T-helper 17 cell (primary cell): Measurements from ENCODE around the gene SPO11. TPM values are rescaled to one million over a fixed set of nuclear protein-coding genes. Genes with fewer than 3 reads are reported as not detected.
A peak's percentile ranks its signal among the peaks of the same experiment; 100 is the strongest.

Experiments
- ATAC-seq: fragments of 150-1000 bp; cut with Tn5 transposase; 2 replicates; pipeline ENCODE4 v1.10.0; 2021; ENCODE audit warnings: mild to moderate bottlenecking, moderate library complexity
- DNase-seq, 3 donors: peaks; one replicate each; pipeline versions ENCODE4 v3.0.0 to v3.0.0-alpha.2; 2020 to 2021
- H3K9me3 ChIP-seq: one replicate; pipeline ENCODE4 v1.7.0; 2013; ENCODE audit warnings: low read length, mild to moderate bottlenecking; ENCODE audit not compliant: control insufficient read depth, poor library complexity, severe bottlenecking
- H3K27ac Mint-ChIP-seq: one replicate; pipeline ENCODE4 v1.8.0; 2022; ENCODE audit warnings: mild to moderate bottlenecking, moderate library complexity, mixed read lengths
- H3K27me3 Mint-ChIP-seq: one replicate; pipeline ENCODE4 v1.8.0; 2022; ENCODE audit warnings: mixed read lengths
- H3K36me3 Mint-ChIP-seq: one replicate; pipeline ENCODE4 v1.8.0; 2022; ENCODE audit warnings: low read depth, mixed read lengths
- H3K4me1 Mint-ChIP-seq: one replicate; pipeline ENCODE4 v1.8.0; 2022; ENCODE audit warnings: mild to moderate bottlenecking, mixed read lengths
- H3K4me3 Mint-ChIP-seq: one replicate; pipeline ENCODE4 v1.8.0; 2022; ENCODE audit warnings: mild to moderate bottlenecking, moderate library complexity, mixed read lengths
- total RNA-seq, 4 donors: library from RNA in 2 of 4; stranded (reverse) in 2 of 4; gene quantifications; one replicate each; pipeline ENCODE4 v1.2.3 and lab custom pipeline; 2022 to 2026

The SPO11 gene
- total RNA-seq, 2 donors from 2014 or later, result not detected

DNA sequence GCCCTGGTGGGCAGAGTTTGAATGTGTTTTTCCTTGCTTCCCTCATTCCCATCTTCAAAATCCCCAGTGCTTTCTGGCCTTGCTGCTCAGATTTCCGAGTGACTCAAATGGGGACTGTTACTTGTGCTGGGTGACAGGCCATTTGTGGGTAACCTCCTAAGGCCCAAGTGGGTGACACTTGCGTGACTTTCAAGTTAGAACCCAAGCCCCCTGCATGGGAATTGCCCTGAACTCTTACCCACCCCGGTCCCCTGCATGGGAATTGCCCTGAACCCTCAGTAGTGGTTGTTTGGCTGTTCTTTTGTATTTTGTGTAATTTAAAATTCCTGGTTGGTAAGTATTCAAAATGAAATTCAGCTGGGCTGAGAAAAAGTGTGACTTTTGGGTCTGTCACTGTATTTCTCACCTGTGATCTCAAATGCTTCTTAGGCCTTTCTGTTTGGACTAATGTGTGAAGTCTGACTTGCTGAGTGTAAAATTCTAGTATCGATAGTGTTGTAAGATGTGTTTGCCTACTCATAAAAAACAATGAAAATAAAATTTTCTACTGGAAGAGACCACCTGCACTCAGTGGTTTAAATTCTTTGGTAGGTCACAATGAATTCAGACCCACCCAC, 49.2 kb downstream of the SPO11 start:
- no peaks in the 10 kb centered on the region for H3K9me3 ChIP-seq
- Mint-ChIP-seq H3K4me1 (peaks cover 16% of the 10 kb centered on the region), H3K27ac (no peak overlapping the region), H3K4me3 (no peak overlapping the region), H3K27me3 (no peaks in the 10 kb centered on the region), H3K36me3 (peaks cover 7% of the 10 kb centered on the region)
- ATAC-seq, result no peak
- DNase-seq, result no peak

DNA sequence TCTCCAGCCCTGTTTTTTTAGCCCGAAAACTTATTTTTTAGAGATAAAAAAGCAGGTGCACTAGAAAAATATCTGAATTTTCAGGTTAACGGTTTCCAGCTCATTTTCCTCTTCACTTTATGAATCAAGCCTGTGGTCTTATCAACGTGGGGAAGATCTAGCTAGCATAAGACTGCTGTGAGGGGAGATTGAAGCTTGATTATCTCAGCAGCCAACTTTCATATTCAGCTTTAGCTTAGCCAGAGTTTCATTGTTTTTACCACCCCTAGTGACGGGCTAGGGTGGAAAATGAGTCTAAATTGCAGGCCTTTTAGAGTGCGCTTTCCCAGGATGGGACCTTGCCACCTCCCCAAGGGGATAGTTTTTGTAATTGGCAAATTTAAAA, 49.7 kb downstream of the SPO11 start:
- DNase-seq, result no peak
- H3K36me3 Mint-ChIP-seq, result peaks cover 9% of the 10 kb centered on the region
- no peak overlapping the region for H3K27ac Mint-ChIP-seq
- no peaks in the 10 kb centered on the region for H3K27me3 Mint-ChIP-seq
- H3K9me3 ChIP-seq, result no peaks in the 10 kb centered on the region
- H3K4me3 Mint-ChIP-seq, result no peak overlapping the region
- ATAC-seq, result no peak
- peaks cover 13% of the 10 kb centered on the region for H3K4me1 Mint-ChIP-seq

DNA sequence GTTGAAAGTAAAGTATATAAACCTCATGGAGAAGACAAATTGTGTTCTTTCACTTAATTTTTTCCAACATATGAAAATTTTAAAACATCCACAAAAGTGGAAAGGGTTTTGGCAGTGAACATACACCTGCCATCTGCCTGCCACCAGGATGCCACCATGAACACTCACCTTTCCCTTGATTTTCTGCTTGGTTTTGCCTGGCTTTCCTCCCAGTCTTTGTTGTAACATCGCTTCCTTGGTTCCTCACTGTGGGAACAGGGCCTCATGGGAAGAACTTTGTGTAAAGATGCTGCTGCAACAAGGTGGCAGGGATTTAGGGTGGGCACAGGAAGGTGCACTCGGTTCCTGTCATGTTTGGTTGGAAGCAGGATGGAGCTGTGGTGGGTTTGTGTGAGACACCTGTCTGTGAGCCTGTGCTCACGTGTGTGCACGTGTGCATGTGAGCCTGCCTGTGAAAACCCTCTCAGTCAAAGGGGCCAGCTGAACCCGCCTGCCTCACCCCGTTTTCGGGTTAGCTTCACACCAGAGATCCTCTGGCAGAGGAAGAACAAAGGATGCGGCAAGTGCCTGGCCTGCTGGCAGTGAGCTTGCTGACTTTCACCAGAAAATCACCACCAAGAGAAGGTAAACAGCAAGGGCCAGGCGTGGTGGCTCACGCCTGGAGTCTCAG, 50.6 kb downstream of the SPO11 start:
- no peak for ATAC-seq

DNA sequence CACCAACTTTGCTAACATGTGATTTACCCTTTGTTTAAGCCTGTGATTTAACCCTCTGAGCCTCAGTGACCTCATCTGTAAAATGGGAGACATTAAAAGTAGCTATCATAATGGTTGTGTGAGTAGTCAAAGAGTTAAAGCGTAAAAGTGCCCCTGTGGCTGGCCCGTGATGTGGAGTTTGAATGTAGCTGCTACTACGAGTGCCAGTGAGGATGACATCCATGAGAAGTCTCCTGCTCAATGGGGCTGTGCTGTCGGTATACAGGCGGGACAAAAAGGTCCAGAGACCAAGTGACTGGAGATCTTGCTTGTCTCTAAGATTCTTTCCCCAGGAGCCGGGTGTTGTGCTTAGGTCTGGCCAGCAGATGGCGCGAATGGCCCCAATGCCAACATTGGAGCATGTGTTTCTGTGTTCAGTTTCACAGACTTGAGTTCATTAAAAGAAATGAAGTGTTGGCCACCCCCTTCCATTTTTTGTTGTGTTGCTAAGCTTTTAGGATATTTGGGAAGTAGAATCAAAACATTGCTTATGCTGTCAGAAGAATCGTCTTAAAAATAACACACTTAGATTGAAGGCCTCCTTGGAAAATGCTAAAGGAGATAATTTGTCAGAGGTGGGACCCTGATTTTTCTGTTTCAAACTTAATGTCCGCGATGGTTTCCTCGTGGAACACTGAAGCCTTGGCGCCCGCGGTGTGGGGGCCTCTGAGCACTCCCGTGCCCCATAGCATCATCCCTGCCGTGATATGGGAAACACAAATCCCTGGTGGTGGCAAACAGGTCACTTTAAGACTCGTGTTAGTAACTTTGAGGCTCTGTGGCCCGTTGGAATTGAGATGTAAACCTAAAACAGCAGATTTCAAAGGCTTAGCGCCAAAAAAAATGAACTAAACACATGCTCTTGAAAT, 52.2 kb downstream of the SPO11 start:
- H3K9me3 ChIP-seq, result no peaks in the 10 kb centered on the region
- Mint-ChIP-seq H3K27ac (peak overlapping the region; percentile 2), H3K4me1 (peaks cover 9% of the 10 kb centered on the region), H3K36me3 (peaks cover 4% of the 10 kb centered on the region), H3K4me3 (no peak overlapping the region), H3K27me3 (no peaks in the 10 kb centered on the region)
- ATAC-seq, result peak; percentile 85
- peak; percentile 61 to 88 (median 68) for DNase-seq

More for the DNA sequence above, 50.6 kb downstream of the SPO11 start:
- Mint-ChIP-seq H3K27ac (no peak overlapping the region), H3K4me1 (peaks cover 11% of the 10 kb centered on the region), H3K36me3 (peaks cover 10% of the 10 kb centered on the region), H3K27me3 (no peaks in the 10 kb centered on the region), H3K4me3 (no peak overlapping the region)
- no peaks in the 10 kb centered on the region for H3K9me3 ChIP-seq
- DNase-seq, result no peak

DNA sequence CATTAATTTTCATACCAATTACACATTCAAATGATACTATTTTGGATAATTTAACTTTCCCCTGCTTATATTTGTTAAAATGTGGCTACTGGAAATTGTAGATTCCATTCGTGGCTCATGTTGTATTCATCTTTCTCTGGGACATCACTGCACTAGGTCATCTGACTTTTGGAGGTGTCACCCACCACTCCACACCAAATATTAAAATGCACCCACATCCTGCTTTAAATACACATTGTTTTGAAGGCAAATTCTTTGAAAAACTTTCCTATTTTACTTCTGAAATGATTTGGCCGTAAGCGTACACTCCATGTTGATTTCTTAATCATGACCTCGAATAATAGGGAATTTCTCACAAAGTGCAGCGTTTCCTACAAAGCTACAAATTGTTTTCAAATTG, 52.9 kb downstream of the SPO11 start:
- H3K27me3 Mint-ChIP-seq, result no peaks in the 10 kb centered on the region
- no peak overlapping the region for H3K27ac Mint-ChIP-seq
- no peaks in the 10 kb centered on the region for H3K9me3 ChIP-seq
- peaks cover 2% of the 10 kb centered on the region for H3K36me3 Mint-ChIP-seq
- H3K4me1 Mint-ChIP-seq, result peaks cover 6% of the 10 kb centered on the region
- ATAC-seq, result no peak
- H3K4me3 Mint-ChIP-seq, result no peak overlapping the region
- DNase-seq, result no peak

DNA sequence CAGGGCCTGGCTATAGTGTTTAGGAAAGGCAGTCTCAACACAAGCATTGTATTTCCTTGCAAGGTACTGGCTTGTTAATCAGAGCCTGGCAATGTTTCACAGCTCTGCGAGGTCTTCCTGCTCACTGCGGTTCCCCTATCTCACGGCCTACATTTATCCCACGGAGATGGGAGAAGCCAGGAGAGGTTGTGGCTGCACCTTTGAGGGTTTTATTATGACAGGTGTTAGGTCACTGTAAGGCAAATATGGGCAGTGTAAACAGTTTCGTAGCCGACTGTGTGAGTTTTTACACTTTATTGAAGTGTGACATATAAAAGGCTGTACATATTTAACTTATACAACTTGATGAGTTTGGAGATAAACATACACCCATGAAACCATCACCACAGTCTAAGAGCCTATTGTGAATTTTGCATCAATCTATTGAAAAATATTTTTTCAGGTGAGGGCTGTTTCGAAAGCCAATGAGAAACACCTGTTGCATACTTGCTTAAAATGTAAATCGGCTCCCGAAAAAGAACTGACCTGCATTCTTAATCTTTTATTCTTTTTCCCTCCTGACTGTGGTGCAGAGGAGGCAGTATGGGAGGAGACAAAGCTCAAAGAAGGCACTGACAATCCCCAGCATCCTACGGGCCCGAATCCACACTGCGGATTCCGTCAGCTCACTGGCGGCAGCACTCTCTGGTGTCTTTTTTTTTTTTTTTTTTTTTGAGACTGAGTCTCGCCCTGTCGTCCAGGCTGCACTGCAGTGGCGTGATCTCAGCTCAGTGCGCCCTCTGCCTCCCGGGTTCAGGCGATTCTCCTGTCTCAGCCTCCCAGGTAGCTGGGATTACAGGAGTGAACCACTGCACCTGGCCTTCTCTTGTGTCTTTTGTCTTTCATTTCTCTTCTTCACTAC, 54.1 kb downstream of the SPO11 start:
- peaks cover 2% of the 10 kb centered on the region for H3K36me3 Mint-ChIP-seq
- no peaks in the 10 kb centered on the region for H3K9me3 ChIP-seq
- DNase-seq (no peak), ATAC-seq (no peak)
- H3K27ac Mint-ChIP-seq, result peak overlapping the region; percentile 32
- peaks cover 6% of the 10 kb centered on the region for H3K4me1 Mint-ChIP-seq
- H3K4me3 Mint-ChIP-seq, result no peak overlapping the region
- no peaks in the 10 kb centered on the region for H3K27me3 Mint-ChIP-seq

DNA sequence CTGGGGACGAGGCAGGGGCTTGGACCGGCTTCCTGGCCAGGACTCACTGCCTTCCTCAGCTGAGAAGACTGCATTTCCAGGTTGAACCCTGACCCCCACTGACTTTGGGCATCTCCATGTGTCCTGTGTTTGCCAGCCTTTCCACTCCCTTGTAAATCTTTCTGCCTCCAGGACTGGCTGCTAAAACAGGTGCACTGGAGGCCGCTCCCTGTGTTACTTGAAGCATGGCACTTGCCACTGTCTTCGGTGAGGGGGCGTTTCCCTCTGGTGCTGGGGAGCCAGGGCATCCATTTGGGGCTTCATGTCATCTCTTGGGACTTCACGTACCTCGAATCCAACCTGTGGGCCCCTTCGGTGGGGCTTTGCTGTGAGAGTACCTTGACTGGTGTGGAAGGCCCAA, 54.9 kb downstream of the SPO11 start:
- H3K4me3 Mint-ChIP-seq, result no peak overlapping the region
- ATAC-seq, result no peak
- DNase-seq, result no peak
- no peaks in the 10 kb centered on the region for H3K9me3 ChIP-seq
- H3K27me3 Mint-ChIP-seq, result no peaks in the 10 kb centered on the region
- peaks cover 7% of the 10 kb centered on the region for H3K4me1 Mint-ChIP-seq
- peaks cover 2% of the 10 kb centered on the region for H3K36me3 Mint-ChIP-seq
- H3K27ac Mint-ChIP-seq, result no peak overlapping the region

DNA sequence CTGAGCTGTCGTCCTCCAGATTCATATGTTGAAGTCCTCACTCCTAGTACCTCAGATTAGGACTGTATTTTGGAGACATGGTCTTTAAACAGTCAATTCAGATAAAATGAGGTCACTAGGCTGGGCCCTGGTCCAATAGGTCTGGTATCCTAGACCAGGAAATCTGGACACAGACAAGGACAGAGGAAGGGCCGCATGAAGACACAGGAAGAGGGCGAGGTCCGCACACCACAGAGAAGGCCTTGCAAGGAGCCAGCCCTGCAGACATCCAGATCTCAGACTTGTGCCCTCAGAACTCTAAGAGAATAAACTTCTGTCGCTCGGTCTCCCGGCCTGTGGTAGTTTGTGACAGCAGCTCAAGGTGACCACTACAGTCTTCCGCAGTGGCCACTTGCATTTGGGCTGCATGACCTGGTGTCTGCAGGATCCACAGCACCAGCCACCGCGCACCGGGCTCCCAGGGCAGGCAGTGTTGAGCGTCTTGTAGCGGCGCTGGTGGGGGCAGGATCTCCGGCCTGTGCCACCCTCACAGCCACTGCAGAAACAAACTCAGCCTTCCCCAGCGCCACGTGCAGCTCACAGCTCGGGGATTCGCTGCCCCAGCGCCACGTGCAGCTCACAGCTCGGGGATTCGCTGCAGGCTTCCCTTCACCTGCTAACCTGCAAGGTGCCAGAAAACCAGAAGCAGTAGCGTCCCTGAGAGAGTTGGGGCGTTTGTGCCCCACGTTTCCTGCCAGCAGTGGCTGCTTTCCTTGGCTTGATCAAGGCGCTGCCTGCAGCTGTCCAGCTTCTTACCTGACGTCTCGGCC, 55.6 kb downstream of the SPO11 start:
- no peak overlapping the region for H3K27ac Mint-ChIP-seq
- no peak for DNase-seq

DNA sequence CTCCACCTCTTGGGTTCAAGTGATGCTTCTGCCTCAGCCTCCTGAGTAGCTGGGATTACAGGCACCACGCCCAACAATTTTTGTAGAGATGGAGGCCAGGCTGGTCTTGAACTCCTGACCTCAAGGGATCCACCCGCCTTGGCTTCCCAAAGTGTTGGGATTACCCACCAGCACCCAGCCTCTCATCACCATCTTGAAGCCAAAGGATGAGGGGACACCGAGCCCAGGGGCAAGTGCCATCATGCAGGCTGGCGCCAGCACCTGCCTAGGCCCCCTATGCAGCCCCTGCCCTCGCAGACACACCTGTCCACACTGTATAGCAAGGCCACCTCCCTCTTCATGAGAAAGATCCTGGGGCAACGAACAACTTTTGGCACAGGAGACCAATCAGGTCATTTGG, 56.3 kb downstream of the SPO11 start:
- Mint-ChIP-seq H3K27me3 (no peaks in the 10 kb centered on the region), H3K36me3 (peaks cover 2% of the 10 kb centered on the region), H3K27ac (no peak overlapping the region), H3K4me1 (peaks cover 14% of the 10 kb centered on the region), H3K4me3 (peak overlapping the region; percentile 25)
- no peak for ATAC-seq
- no peak for DNase-seq
- H3K9me3 ChIP-seq, result no peaks in the 10 kb centered on the region

More for the DNA sequence above, 55.6 kb downstream of the SPO11 start:
- no peak for ATAC-seq
- Mint-ChIP-seq H3K27me3 (no peaks in the 10 kb centered on the region), H3K36me3 (peaks cover 2% of the 10 kb centered on the region), H3K4me3 (no peak overlapping the region), H3K4me1 (peaks cover 10% of the 10 kb centered on the region)
- no peaks in the 10 kb centered on the region for H3K9me3 ChIP-seq

DNA sequence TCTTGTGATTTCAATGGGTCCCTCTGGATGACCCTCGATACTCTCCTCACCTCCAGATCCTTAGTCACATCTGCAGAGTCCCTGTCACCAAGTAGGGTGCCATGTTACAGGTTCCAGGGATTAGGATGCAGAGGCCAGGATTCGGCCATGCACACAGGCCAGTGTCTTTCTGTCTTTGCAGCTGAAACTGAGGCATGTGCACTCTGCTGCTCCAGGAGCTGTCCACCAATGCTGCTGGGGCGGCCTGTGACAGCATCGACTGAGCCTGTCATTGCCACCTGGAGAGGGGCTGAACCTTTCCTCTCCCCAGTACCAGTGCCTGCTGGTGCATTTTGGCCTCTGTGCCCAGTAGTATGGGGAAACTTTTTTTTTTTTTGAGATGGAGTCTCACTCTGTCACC, 57.2 kb downstream of the SPO11 start:
- peaks cover 2% of the 10 kb centered on the region for H3K36me3 Mint-ChIP-seq
- ATAC-seq (no peak), DNase-seq (peak in 1 of 3 donors; percentile 2)
- no peak overlapping the region for H3K4me3 Mint-ChIP-seq
- peaks cover 14% of the 10 kb centered on the region for H3K4me1 Mint-ChIP-seq
- H3K27me3 Mint-ChIP-seq, result no peaks in the 10 kb centered on the region
- no peaks in the 10 kb centered on the region for H3K9me3 ChIP-seq
- H3K27ac Mint-ChIP-seq, result no peak overlapping the region

DNA sequence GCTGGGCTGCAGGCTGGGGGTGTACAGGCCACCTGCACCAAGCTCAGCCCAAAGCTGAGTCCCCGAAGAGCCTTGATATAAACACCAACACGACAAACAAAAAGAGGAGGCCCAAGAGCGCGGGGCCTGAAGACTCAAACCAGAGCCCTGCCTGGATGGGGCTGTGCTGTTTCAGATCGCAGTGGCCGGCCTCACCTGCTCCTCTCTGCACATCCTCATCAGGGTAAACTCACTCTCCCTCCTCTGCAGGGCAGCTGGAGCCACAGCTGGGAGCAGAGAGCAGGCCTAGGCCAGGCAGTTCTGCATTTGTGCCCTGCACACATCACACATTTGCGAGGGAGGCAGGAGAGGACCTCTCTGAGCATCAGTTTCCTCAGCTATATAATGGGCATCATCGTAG, 57.9 kb downstream of the SPO11 start:
- no peak for ATAC-seq
- Mint-ChIP-seq H3K4me3 (no peak overlapping the region), H3K4me1 (peaks cover 11% of the 10 kb centered on the region), H3K27me3 (no peaks in the 10 kb centered on the region), H3K36me3 (peaks cover 2% of the 10 kb centered on the region), H3K27ac (peak overlapping the region; percentile 94)
- peak in 1 of 3 donors; percentile 6 for DNase-seq
- no peaks in the 10 kb centered on the region for H3K9me3 ChIP-seq

DNA sequence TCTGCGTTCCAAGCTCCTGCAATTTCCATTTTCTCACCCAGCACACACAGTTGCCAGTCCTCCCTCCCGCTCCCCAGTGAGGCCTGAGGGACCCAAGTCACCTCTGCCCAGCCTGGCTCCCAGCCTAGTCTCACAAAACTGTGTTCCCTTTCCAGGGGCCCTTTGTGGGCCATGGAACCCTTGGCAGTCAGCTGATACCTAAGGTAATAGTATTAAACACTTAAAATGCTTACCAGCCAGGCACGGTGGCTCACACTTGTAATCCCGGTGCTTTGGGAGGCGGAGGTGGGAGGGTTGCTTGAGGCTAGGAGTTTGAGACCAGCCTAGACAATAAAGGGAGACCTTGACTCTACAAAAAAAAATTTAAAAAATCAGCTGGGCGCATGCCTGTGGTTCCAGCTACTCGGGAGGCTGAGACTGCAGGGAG, 58.4 kb downstream of the SPO11 start:
- ATAC-seq (no peak), DNase-seq (peak in 1 of 3 donors; percentile 2)
- H3K9me3 ChIP-seq, result no peaks in the 10 kb centered on the region
- H3K27me3 Mint-ChIP-seq, result no peaks in the 10 kb centered on the region
- H3K27ac Mint-ChIP-seq, result peak overlapping the region; percentile 94
- H3K4me3 Mint-ChIP-seq, result peak overlapping the region; percentile 76
- peaks cover 2% of the 10 kb centered on the region for H3K36me3 Mint-ChIP-seq
- H3K4me1 Mint-ChIP-seq, result peaks cover 10% of the 10 kb centered on the region
